Karpas-422 (cell line): Measurements from ENCODE around the gene ULK3. TPM values are rescaled to one million over a fixed set of nuclear protein-coding genes. Genes with fewer than 3 reads are reported as not detected.

Experiments
- DNase-seq: peaks from one replicate; pipeline ENCODE4 v3.0.0-alpha.2; 2015
- H2AFZ ChIP-seq: fragments of 200-600 bp; sonication (generic); 2 replicates; pipeline ENCODE4 v1.6.1; 2014; ENCODE audit warnings: antibody characterized with exemption, low read length, mixed read lengths
- H3K27ac ChIP-seq: fragments of 200-600 bp; sonication (generic); 2 replicates; pipeline ENCODE4 v1.5.1; 2014; ENCODE audit warnings: mild to moderate bottlenecking, low read length, moderate library complexity
- H3K27me3 ChIP-seq: fragments of 200-600 bp; sonication (generic); 2 replicates; pipeline ENCODE4 v1.6.1; 2014; ENCODE audit warnings: low read length, mixed read lengths
- H3K36me3 ChIP-seq: fragments of 200-600 bp; sonication (generic); 2 replicates; pipeline ENCODE4 v1.6.1; 2014; ENCODE audit warnings: low read length, mixed read lengths; ENCODE audit not compliant: insufficient read depth
- H3K4me1 ChIP-seq: fragments of 200-600 bp; sonication (generic); 2 replicates; pipeline ENCODE4 v1.6.1; 2014; ENCODE audit warnings: mild to moderate bottlenecking, low read length, mixed read lengths
- H3K4me2 ChIP-seq: fragments of 200-600 bp; sonication (generic); 2 replicates; pipeline ENCODE4 v1.6.1; 2014; ENCODE audit warnings: low read length, low read depth, mild to moderate bottlenecking; ENCODE audit not compliant: poor library complexity, severe bottlenecking
- H3K4me3 ChIP-seq: fragments of 200-600 bp; sonication (generic); 2 replicates; pipeline ENCODE4 v1.5.1; 2014; ENCODE audit warnings: mild to moderate bottlenecking, antibody characterized with exemption, low read length, mixed read lengths
- H3K79me2 ChIP-seq: fragments of 200-600 bp; sonication (generic); 2 replicates; pipeline ENCODE4 v1.6.1; 2014; ENCODE audit warnings: mild to moderate bottlenecking, low read length, mixed read lengths
- H3K9ac ChIP-seq: fragments of 200-600 bp; sonication (generic); 2 replicates; pipeline ENCODE4 v1.6.0; 2014; ENCODE audit warnings: low read length
- H3K9me2 ChIP-seq: fragments of 200-600 bp; sonication (generic), shearing (Covaris generic); replicated peaks from 2 replicates; pipeline ENCODE4 v1.6.0; 2014; ENCODE audit warnings: mild to moderate bottlenecking, low read length, moderate library complexity; ENCODE audit not compliant: insufficient read depth
- H3K9me3 ChIP-seq: fragments of 300-700, 200-600 bp; sonication (generic); 2 replicates; pipeline ENCODE4 v1.6.1; 2014; ENCODE audit warnings: low read length, mixed read lengths
- H4K20me1 ChIP-seq: fragments of 200-600 bp; sonication (generic); 2 replicates; pipeline ENCODE4 v1.6.1; 2014; ENCODE audit warnings: mild to moderate bottlenecking, antibody characterized with exemption, low read length, low read depth; ENCODE audit not compliant: insufficient read depth
- total RNA-seq: library from RNA; depleted of rRNA; stranded (reverse); fragments of >200 nt; shearing (Covaris generic); gene quantifications from 2 replicates; pipeline ENCODE4 v1.2.3, GENCODE V29; 2014; ENCODE audit warnings: low replicate concordance

ULK3 gene
- total RNA-seq, 1 experiment from 2014 or later: 87.3 TPM

GRCh38 chr15:74841891-74842373, 1.0 kb downstream of the ULK3 start:
- Histone ChIP-seq H3K4me1 (peaks cover 69% of the 10 kb centered on the region), H3K9me3 (no peaks in the 10 kb centered on the region), H3K9me2 (no peaks in the 10 kb centered on the region), H3K79me2 (peaks cover 16% of the 10 kb centered on the region), H3K4me3 (peak overlapping the region; percentile 100), H4K20me1 (0 out of 2 replicates have a peak, but pooled peaks cover 7% of the 10 kb centered on the region), H3K27ac (peak overlapping the region; percentile 76), H3K4me2 (peak overlapping the region; percentile 83), H3K36me3 (peaks cover 7% of the 10 kb centered on the region; the same call in 1 of the 2 replicates), H3K9ac (peak overlapping the region; percentile 98), H2AFZ (no peak overlapping the region), H3K27me3 (no peaks in the 10 kb centered on the region)
- DNase-seq: no peak

GRCh38 chr15:74840851-74841775, 1.8 kb downstream of the ULK3 start:
- H3K9me2 ChIP-seq: no peaks in the 10 kb centered on the region
- H3K4me3 ChIP-seq: peak overlapping the region; percentile 100; the same call in 1 of the 2 replicates
- H3K9me3 ChIP-seq: no peaks in the 10 kb centered on the region
- H3K27ac ChIP-seq: peak overlapping the region; percentile 76
- no peak overlapping the region for H2AFZ ChIP-seq
- peak; percentile 52 for DNase-seq
- peak overlapping the region; percentile 98 for H3K9ac ChIP-seq
- H3K79me2 ChIP-seq: peaks cover 16% of the 10 kb centered on the region
- no peaks in the 10 kb centered on the region for H3K27me3 ChIP-seq
- H3K36me3 ChIP-seq: peaks cover 7% of the 10 kb centered on the region; the same call in 1 of the 2 replicates
- 0 out of 2 replicates have a peak, but pooled peaks cover 7% of the 10 kb centered on the region for H4K20me1 ChIP-seq
- peaks cover 69% of the 10 kb centered on the region for H3K4me1 ChIP-seq
- peak overlapping the region; percentile 83 for H3K4me2 ChIP-seq

GRCh38 chr15:74839526-74840395, 3.2 kb downstream of the ULK3 start:
- peaks cover 16% of the 10 kb centered on the region for H3K79me2 ChIP-seq
- H3K9ac ChIP-seq: peak overlapping the region; percentile 98
- 0 out of 2 replicates have a peak, but pooled peaks cover 7% of the 10 kb centered on the region for H4K20me1 ChIP-seq
- H3K27ac ChIP-seq: peak overlapping the region; percentile 76
- no peaks in the 10 kb centered on the region for H3K9me2 ChIP-seq
- peak; percentile 71 for DNase-seq
- peak overlapping the region; percentile 83 for H3K4me2 ChIP-seq
- peaks cover 70% of the 10 kb centered on the region for H3K4me1 ChIP-seq
- no peak overlapping the region for H2AFZ ChIP-seq
- no peaks in the 10 kb centered on the region for H3K27me3 ChIP-seq
- peak overlapping the region; percentile 11; the same call in 1 of the 2 replicates for H3K4me3 ChIP-seq
- no peaks in the 10 kb centered on the region for H3K9me3 ChIP-seq
- H3K36me3 ChIP-seq: peaks cover 3% of the 10 kb centered on the region; the same call in 1 of the 2 replicates

- peaks cover 3% of the 10 kb centered on the region; the same call in 1 of the 2 replicates for H3K36me3 ChIP-seq
- DNase-seq: peak; percentile 75
These were observed 4.0 kb downstream of the ULK3 start for GRCh38 chr15:74838746-74839525.

GRCh38 chr15:74838137-74838516, 4.8 kb downstream of the ULK3 start:
- H3K9ac ChIP-seq: no peak overlapping the region; the same call in 1 of the 2 replicates

More at GRCh38 chr15:74838746-74839525, 4.0 kb downstream of the ULK3 start:
- H3K27me3 ChIP-seq: no peaks in the 10 kb centered on the region
- H3K4me1 ChIP-seq: peaks cover 70% of the 10 kb centered on the region
- H2AFZ ChIP-seq: no peak overlapping the region
- peak overlapping the region; percentile 98 for H3K9ac ChIP-seq
- H4K20me1 ChIP-seq: 0 out of 2 replicates have a peak, but pooled peaks cover 7% of the 10 kb centered on the region
- H3K9me2 ChIP-seq: no peaks in the 10 kb centered on the region
- H3K9me3 ChIP-seq: no peaks in the 10 kb centered on the region
- H3K4me2 ChIP-seq: peak overlapping the region; percentile 83
- peak overlapping the region; percentile 76 for H3K27ac ChIP-seq
- H3K79me2 ChIP-seq: peaks cover 16% of the 10 kb centered on the region
- H3K4me3 ChIP-seq: peak overlapping the region; percentile 32; the same call in 1 of the 2 replicates

GRCh38 chr15:74837482-74838136, 5.3 kb downstream of the ULK3 start:
- no peak overlapping the region for H2AFZ ChIP-seq
- H3K27ac ChIP-seq: no peak overlapping the region
- H3K9me3 ChIP-seq: no peaks in the 10 kb centered on the region
- H3K9me2 ChIP-seq: no peaks in the 10 kb centered on the region
- 0 out of 2 replicates have a peak, but pooled peaks cover 7% of the 10 kb centered on the region for H4K20me1 ChIP-seq
- H3K27me3 ChIP-seq: no peaks in the 10 kb centered on the region
- no peak overlapping the region for H3K4me2 ChIP-seq
- H3K4me3 ChIP-seq: no peak overlapping the region
- peaks cover 74% of the 10 kb centered on the region for H3K4me1 ChIP-seq
- DNase-seq: no peak
- H3K36me3 ChIP-seq: peaks cover 3% of the 10 kb centered on the region; the same call in 1 of the 2 replicates
- no peak overlapping the region for H3K9ac ChIP-seq
- peaks cover 13% of the 10 kb centered on the region for H3K79me2 ChIP-seq

More at GRCh38 chr15:74838137-74838516, 4.8 kb downstream of the ULK3 start:
- Histone ChIP-seq H3K27ac (peak overlapping the region; percentile 76), H3K36me3 (peaks cover 3% of the 10 kb centered on the region; the same call in 1 of the 2 replicates), H3K4me1 (peaks cover 70% of the 10 kb centered on the region), H2AFZ (no peak overlapping the region), H3K4me2 (no peak overlapping the region), H3K27me3 (no peaks in the 10 kb centered on the region), H3K79me2 (peaks cover 16% of the 10 kb centered on the region), H4K20me1 (0 out of 2 replicates have a peak, but pooled peaks cover 7% of the 10 kb centered on the region), H3K9me2 (no peaks in the 10 kb centered on the region), H3K4me3 (no peak overlapping the region), H3K9me3 (no peaks in the 10 kb centered on the region)
- DNase-seq: no peak

- H3K9ac ChIP-seq: no peak overlapping the region
- H3K79me2 ChIP-seq: peaks cover 5% of the 10 kb centered on the region
- no peaks in the 10 kb centered on the region for H3K9me3 ChIP-seq
- no peak for DNase-seq
- H3K27ac ChIP-seq: no peak overlapping the region
- H3K36me3 ChIP-seq: peaks cover 3% of the 10 kb centered on the region; the same call in 1 of the 2 replicates
- no peaks in the 10 kb centered on the region for H3K9me2 ChIP-seq
- H4K20me1 ChIP-seq: 0 out of 2 replicates have a peak, but pooled peaks cover 3% of the 10 kb centered on the region
- H3K4me2 ChIP-seq: no peak overlapping the region
- H3K4me3 ChIP-seq: no peak overlapping the region
- peaks cover 76% of the 10 kb centered on the region for H3K4me1 ChIP-seq
- no peaks in the 10 kb centered on the region for H3K27me3 ChIP-seq
- H2AFZ ChIP-seq: no peak overlapping the region
These were observed 6.1 kb downstream of the ULK3 start for GRCh38 chr15:74836846-74837245.
